Neural cell (in vitro differentiated cells): Measurements from ENCODE around the gene ADCY6. TPM values are rescaled to one million over a fixed set of nuclear protein-coding genes. Genes with fewer than 3 reads are reported as not detected.

Source experiments
- H2AFZ ChIP-seq: fragments of 200-600, 300-800 bp; sonication (generic), shearing (Covaris generic); 2 replicates; pipeline ENCODE4 v1.6.0; 2014; ENCODE audit warnings: low read depth, mild to moderate bottlenecking, antibody characterized with exemption, low read length, moderate library complexity
- H3F3A ChIP-seq: fragments of 200-600 bp; shearing (Covaris generic); 2 replicates; pipeline ENCODE4 v1.6.1; 2016; ENCODE audit warnings: mild to moderate bottlenecking, moderate library complexity, mixed read lengths, antibody characterized with exemption, low read length; ENCODE audit not compliant: insufficient read depth, poor library complexity, severe bottlenecking
- H3K27ac ChIP-seq: fragments of 200-600, 300-800 bp; sonication (generic), shearing (Covaris generic); 2 replicates; pipeline ENCODE4 v1.5.1; 2014; ENCODE audit warnings: mild to moderate bottlenecking, low read length, moderate library complexity
- H3K27me3 ChIP-seq: fragments of 300-800, 200-600 bp; sonication (generic), shearing (Covaris generic); 2 replicates; pipeline ENCODE4 v1.6.0; 2014; ENCODE audit warnings: mild to moderate bottlenecking, low read depth, low read length, moderate library complexity; ENCODE audit not compliant: insufficient read depth
- H3K36me3 ChIP-seq: fragments of 300-800, 200-600 bp; sonication (generic), shearing (Covaris generic); 2 replicates; pipeline ENCODE4 v1.5.1; 2014; ENCODE audit warnings: mild to moderate bottlenecking, antibody characterized with exemption, low read length, moderate library complexity; ENCODE audit not compliant: insufficient read depth
- H3K4me2 ChIP-seq: fragments of 300-800, 200-600 bp; sonication (generic), shearing (Covaris generic); 2 replicates; pipeline ENCODE4 v1.6.0; 2014; ENCODE audit warnings: mild to moderate bottlenecking, low read length
- H3K4me3 ChIP-seq: fragments of 300-800, 200-600 bp; sonication (generic), shearing (Covaris generic); 2 replicates; pipeline ENCODE4 v1.5.1; 2014; ENCODE audit warnings: mild to moderate bottlenecking, low read length, moderate library complexity
- H3K79me2 ChIP-seq: fragments of 200-600 bp; shearing (Covaris generic); replicated peaks from 2 replicates; pipeline ENCODE4 v1.6.0; 2014; ENCODE audit warnings: mild to moderate bottlenecking, low read length, moderate library complexity; ENCODE audit not compliant: insufficient read depth
- H3K9ac ChIP-seq: fragments of 300-800, 200-600 bp; sonication (generic), shearing (Covaris generic); 2 replicates; pipeline ENCODE4 v1.6.1; 2016; ENCODE audit warnings: mild to moderate bottlenecking, low read length, mixed read lengths
- H3K9me2 ChIP-seq: fragments of 200-600 bp; shearing (Covaris generic); 2 replicates; pipeline ENCODE4 v1.6.1; 2016; ENCODE audit warnings: mild to moderate bottlenecking, low read length, mixed read lengths; ENCODE audit not compliant: insufficient read depth
- H3K9me3 ChIP-seq: fragments of 200-600, 300-800 bp; sonication (generic), shearing (Covaris generic); 2 replicates; pipeline ENCODE4 v1.6.1; 2016; ENCODE audit warnings: mild to moderate bottlenecking, mixed run types, low read length, moderate library complexity, mixed read lengths
- H4K20me1 ChIP-seq: fragments of 200-600 bp; shearing (Covaris generic); 2 replicates; pipeline ENCODE4 v1.6.1; 2016; ENCODE audit warnings: mild to moderate bottlenecking, mixed run types; ENCODE audit not compliant: insufficient read depth
- EP300 ChIP-seq: fragments of 450-650 bp; conservative IDR thresholded peaks from 2 replicates; pipeline ENCODE4 v1.6.1; 2014; ENCODE audit warnings: antibody characterized with exemption, mild to moderate bottlenecking, moderate library complexity; ENCODE audit not compliant: poor library complexity, severe bottlenecking
- EZH2 ChIP-seq: fragments of 200-600, 300-800 bp; shearing (Covaris generic), sonication (generic); IDR thresholded peaks from 2 replicates; pipeline ENCODE4 v1.6.1; 2014; ENCODE audit warnings: antibody characterized with exemption, low read length, borderline replicate concordance, mild to moderate bottlenecking; ENCODE audit not compliant: insufficient read depth, poor library complexity, severe bottlenecking
- MXI1 ChIP-seq: fragments of 450-650 bp; conservative IDR thresholded peaks from 2 replicates; pipeline ENCODE4 v1.6.1; 2014; ENCODE audit warnings: antibody characterized with exemption, mild to moderate bottlenecking; ENCODE audit not compliant: poor library complexity, severe bottlenecking
- POLR2AphosphoS5 ChIP-seq: IDR thresholded peaks from 2 replicates; pipeline ENCODE4 v1.6.1; 2012
- RAD21 ChIP-seq: fragments of 450-650 bp; conservative IDR thresholded peaks from 2 replicates; pipeline ENCODE4 v1.6.1; 2014; ENCODE audit warnings: antibody characterized with exemption, mild to moderate bottlenecking, moderate library complexity
- SMC3 ChIP-seq: fragments of 450-650 bp; conservative IDR thresholded peaks from 2 replicates; pipeline ENCODE4 v1.6.1; 2014; ENCODE audit warnings: antibody characterized with exemption, mild to moderate bottlenecking, moderate library complexity; ENCODE audit not compliant: poor library complexity
- TAF1 ChIP-seq: IDR thresholded peaks from 2 replicates; pipeline ENCODE4 v1.6.1; 2012; ENCODE audit warnings: low read depth
- polyA plus RNA-seq: library from polyadenylated mRNA; depleted of rRNA; stranded (reverse); fragments of >200 nt; gene quantifications from 2 replicates; pipeline ENCODE4 v1.2.3, GENCODE V29; 2014
- TF ChIP-seq, protein P1 (sequence below): IDR thresholded peaks from 2 replicates; pipeline ENCODE4 v1.6.1; 2012; ENCODE audit warnings: borderline replicate concordance
- TF ChIP-seq, protein P2 (sequence below): fragments of 450-650 bp; IDR thresholded peaks from 2 replicates; pipeline ENCODE4 v1.5.1; 2014; ENCODE audit warnings: antibody characterized with exemption, mild to moderate bottlenecking, moderate library complexity; ENCODE audit not compliant: poor library complexity, severe bottlenecking

The ADCY6 gene
- polyA plus RNA-seq, 1 donor from 2014 or later = 43.1 TPM

DNA sequence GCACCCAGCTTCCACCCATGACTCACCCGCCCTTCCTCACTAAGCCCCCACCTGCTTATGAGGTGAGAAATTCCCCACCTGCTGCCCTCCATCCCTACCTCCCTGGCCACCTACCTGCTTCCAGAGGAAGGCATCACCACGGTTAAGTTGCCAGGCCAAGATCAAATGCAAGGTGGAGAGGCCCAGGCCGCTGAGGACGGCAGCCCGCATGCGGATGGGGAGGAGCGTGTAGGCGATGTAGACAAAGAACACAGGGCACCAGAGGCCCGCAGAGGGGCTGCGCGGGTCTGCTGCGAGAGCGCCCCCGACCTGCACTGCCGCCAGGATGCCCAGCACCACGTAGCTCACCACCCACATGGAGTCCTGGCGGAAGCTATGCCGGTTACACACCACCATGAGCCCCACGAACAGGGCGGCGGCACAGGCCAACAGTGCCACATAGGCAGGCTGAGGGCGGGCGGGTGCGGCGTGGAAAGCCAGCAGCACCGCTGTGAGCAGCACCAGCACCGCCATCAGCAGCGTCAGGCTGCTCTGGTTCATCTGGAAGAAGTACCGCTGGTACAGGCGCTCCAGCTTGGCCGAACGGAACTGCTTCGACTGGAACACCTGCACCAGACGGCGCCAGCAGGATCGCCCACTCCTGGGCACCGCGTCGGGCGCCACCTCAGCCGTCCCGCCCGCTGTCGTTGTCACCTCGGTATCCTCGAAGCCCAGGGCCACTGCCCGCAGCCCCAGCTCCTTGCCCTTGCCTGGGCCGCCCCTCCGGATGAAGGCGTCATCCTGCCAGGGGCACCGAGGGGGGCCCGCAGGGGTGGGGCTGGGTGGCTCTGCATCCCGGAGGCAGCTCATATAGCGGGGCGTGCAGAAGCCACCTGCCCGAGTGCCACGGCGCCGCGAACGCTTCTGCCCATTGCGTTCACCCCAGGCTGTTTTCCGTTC is 6.2 kb downstream of the ADCY6 start:
- Histone ChIP-seq H3K36me3 (no peaks in the 10 kb centered on the region), H4K20me1 (no peaks in the 10 kb centered on the region), H3K9ac (no peak overlapping the region), H3K4me3 (no peak overlapping the region), H3F3A (no peaks in the 10 kb centered on the region), H3K27ac (no peak overlapping the region), H3K4me2 (no peak overlapping the region), H3K27me3 (no peaks in the 10 kb centered on the region), H3K9me2 (no peaks in the 10 kb centered on the region), H3K9me3 (no peaks in the 10 kb centered on the region), H3K79me2 (peaks cover 22% of the 10 kb centered on the region), H2AFZ (no peak overlapping the region)
- TF ChIP-seq RAD21 = no peak
- no peak for TF ChIP-seq EP300
- no peak for TF ChIP-seq SMC3
- no peak for TF ChIP-seq POLR2AphosphoS5
- no peak for TF ChIP-seq MXI1
- TF ChIP-seq, protein P1, sequence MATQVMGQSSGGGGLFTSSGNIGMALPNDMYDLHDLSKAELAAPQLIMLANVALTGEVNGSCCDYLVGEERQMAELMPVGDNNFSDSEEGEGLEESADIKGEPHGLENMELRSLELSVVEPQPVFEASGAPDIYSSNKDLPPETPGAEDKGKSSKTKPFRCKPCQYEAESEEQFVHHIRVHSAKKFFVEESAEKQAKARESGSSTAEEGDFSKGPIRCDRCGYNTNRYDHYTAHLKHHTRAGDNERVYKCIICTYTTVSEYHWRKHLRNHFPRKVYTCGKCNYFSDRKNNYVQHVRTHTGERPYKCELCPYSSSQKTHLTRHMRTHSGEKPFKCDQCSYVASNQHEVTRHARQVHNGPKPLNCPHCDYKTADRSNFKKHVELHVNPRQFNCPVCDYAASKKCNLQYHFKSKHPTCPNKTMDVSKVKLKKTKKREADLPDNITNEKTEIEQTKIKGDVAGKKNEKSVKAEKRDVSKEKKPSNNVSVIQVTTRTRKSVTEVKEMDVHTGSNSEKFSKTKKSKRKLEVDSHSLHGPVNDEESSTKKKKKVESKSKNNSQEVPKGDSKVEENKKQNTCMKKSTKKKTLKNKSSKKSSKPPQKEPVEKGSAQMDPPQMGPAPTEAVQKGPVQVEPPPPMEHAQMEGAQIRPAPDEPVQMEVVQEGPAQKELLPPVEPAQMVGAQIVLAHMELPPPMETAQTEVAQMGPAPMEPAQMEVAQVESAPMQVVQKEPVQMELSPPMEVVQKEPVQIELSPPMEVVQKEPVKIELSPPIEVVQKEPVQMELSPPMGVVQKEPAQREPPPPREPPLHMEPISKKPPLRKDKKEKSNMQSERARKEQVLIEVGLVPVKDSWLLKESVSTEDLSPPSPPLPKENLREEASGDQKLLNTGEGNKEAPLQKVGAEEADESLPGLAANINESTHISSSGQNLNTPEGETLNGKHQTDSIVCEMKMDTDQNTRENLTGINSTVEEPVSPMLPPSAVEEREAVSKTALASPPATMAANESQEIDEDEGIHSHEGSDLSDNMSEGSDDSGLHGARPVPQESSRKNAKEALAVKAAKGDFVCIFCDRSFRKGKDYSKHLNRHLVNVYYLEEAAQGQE = no peak

GRCh38 chr12:48781750-48782456 is 7.0 kb downstream of the ADCY6 start:
- Histone ChIP-seq H3K27me3 (no peaks in the 10 kb centered on the region), H3K9me2 (no peaks in the 10 kb centered on the region), H4K20me1 (no peaks in the 10 kb centered on the region), H3K4me3 (no peak overlapping the region), H3K9me3 (no peaks in the 10 kb centered on the region), H3K79me2 (peaks cover 13% of the 10 kb centered on the region), H3K36me3 (no peaks in the 10 kb centered on the region), H3K27ac (no peak overlapping the region), H3K9ac (no peak overlapping the region), H3F3A (no peaks in the 10 kb centered on the region), H3K4me2 (no peak overlapping the region), H2AFZ (no peak overlapping the region)
- TF ChIP-seq EP300 (no peak), EZH2 (no peak), SMC3 (no peak), MXI1 (no peak), RAD21 (no peak), TAF1 (no peak), POLR2AphosphoS5 (no peak)
- TF ChIP-seq, protein P1 = no peak
- TF ChIP-seq, protein P2, sequence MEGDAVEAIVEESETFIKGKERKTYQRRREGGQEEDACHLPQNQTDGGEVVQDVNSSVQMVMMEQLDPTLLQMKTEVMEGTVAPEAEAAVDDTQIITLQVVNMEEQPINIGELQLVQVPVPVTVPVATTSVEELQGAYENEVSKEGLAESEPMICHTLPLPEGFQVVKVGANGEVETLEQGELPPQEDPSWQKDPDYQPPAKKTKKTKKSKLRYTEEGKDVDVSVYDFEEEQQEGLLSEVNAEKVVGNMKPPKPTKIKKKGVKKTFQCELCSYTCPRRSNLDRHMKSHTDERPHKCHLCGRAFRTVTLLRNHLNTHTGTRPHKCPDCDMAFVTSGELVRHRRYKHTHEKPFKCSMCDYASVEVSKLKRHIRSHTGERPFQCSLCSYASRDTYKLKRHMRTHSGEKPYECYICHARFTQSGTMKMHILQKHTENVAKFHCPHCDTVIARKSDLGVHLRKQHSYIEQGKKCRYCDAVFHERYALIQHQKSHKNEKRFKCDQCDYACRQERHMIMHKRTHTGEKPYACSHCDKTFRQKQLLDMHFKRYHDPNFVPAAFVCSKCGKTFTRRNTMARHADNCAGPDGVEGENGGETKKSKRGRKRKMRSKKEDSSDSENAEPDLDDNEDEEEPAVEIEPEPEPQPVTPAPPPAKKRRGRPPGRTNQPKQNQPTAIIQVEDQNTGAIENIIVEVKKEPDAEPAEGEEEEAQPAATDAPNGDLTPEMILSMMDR = no peak
